ENCODE results near the gene FBXO4. TPM values are rescaled to one million over a fixed set of nuclear protein-coding genes. Genes with fewer than 3 reads are reported as not detected.

FBXO4 gene
- total RNA-seq, 4 donors from 2014 or later, result 8.7 to 16.4 (median 9.9) TPM

- DNase-seq (ENCODE audit: low spot score in 2 of 2), result no peak
- H3K9me3 ChIP-seq, result no peaks in the 10 kb centered on the region
- H3K36me3 ChIP-seq, result peaks cover 28% of the 10 kb centered on the region
- TF ChIP-seq CTCF (IDR thresholded peaks at IDR 0.05) (no peak), POLR2A (IDR thresholded peaks at IDR 0.05) (no peak), EP300 (IDR thresholded peaks at IDR 0.05) (no peak), POLR2AphosphoS5 (IDR thresholded peaks at IDR 0.05) (no peak)
- WGBS, result 74% methylated on average over 1 of the region's 1 CpG
- H3K27me3 ChIP-seq, result no peaks in the 10 kb centered on the region
- no peak overlapping the region for H3K4me3 ChIP-seq
- H3K4me1 ChIP-seq, result peaks cover 12% of the 10 kb centered on the region
- no peak overlapping the region for H3K27ac ChIP-seq
These were observed 3.2 kb upstream of the FBXO4 start for GRCh38 chr5:41921874-41922273.

DNA sequence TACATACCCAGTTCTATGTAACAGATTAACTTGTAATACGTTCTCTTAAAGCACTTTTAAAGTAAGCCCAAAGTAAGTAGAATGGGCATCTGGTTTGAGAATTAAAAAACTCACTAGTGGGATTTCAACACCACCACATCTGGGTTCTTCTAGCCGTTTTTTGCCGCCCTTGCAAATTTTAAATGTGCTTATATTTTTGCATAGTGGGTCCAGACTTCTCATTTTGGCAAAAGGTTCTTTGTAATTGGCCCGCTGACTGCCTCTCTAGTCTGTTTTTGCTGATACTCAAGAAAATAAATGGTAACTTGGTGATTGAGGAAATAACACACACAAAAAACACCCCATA, 582 bp upstream of the FBXO4 start:
- Histone ChIP-seq H3K9me3 (no peaks in the 10 kb centered on the region), H3K4me1 (peaks cover 12% of the 10 kb centered on the region), H3K27me3 (no peaks in the 10 kb centered on the region), H3K4me3 (peak overlapping the region; percentile 85), H3K36me3 (peaks cover 6% of the 10 kb centered on the region), H3K27ac (peak overlapping the region; percentile 95)
- no peak for DNase-seq (ENCODE audit: low spot score in 2 of 2)
- WGBS, result 70% methylated on average over 4 of the region's 4 CpGs
- TF ChIP-seq CTCF (IDR thresholded peaks at IDR 0.05) (no peak), EP300 (IDR thresholded peaks at IDR 0.05) (no peak), POLR2A (IDR thresholded peaks at IDR 0.05) (no peak), POLR2AphosphoS5 (IDR thresholded peaks at IDR 0.05) (no peak)

GRCh38 chr5:41925555-41925951, 472 bp downstream of the FBXO4 start:
- H3K9me3 ChIP-seq, result no peaks in the 10 kb centered on the region
- H3K36me3 ChIP-seq, result peaks cover 3% of the 10 kb centered on the region
- peak overlapping the region; percentile 95 for H3K27ac ChIP-seq
- TF ChIP-seq POLR2AphosphoS5 (IDR thresholded peaks at IDR 0.05), result no peak
- TF ChIP-seq CTCF (IDR thresholded peaks at IDR 0.05), result no peak
- TF ChIP-seq EP300 (IDR thresholded peaks at IDR 0.05), result no peak
- TF ChIP-seq POLR2A (IDR thresholded peaks at IDR 0.05), result no peak
- no peaks in the 10 kb centered on the region for H3K27me3 ChIP-seq
- 0% methylated on average over 5 of the region's 18 CpGs for WGBS
- peak overlapping the region; percentile 85 for H3K4me3 ChIP-seq
- peak; percentile 73 to 80 for DNase-seq (ENCODE audit: low spot score in 2 of 2)
- peaks cover 12% of the 10 kb centered on the region for H3K4me1 ChIP-seq

DNA sequence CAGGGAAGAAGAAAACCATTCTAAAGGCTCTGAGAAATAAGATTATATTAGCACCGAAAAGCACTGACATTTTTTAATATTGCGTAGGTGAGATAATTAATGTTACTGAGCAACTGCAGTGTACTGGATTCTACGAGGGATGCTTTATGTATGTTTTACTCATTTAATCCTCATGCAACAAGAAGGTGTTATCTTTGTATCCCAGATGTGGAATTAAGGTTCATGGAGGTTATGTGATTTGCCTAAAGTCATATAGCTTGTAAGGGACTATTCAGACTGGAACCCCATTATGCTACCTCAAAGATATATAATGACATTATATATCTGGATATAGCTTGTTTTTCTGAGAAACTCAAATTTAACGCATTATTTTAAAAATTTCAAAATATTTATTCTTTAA, 2.5 kb downstream of the FBXO4 start:
- Histone ChIP-seq H3K27me3 (no peaks in the 10 kb centered on the region), H3K4me3 (no peak overlapping the region), H3K27ac (no peak overlapping the region), H3K9me3 (no peaks in the 10 kb centered on the region), H3K4me1 (peaks cover 12% of the 10 kb centered on the region), H3K36me3 (peaks cover 8% of the 10 kb centered on the region)
- DNase-seq (ENCODE audit: low spot score in 2 of 2), result no peak
- TF ChIP-seq EP300 (IDR thresholded peaks at IDR 0.05), result no peak
- no peak for TF ChIP-seq CTCF (IDR thresholded peaks at IDR 0.05)
- TF ChIP-seq POLR2A (IDR thresholded peaks at IDR 0.05), result no peak
- no peak for TF ChIP-seq POLR2AphosphoS5 (IDR thresholded peaks at IDR 0.05)
- WGBS, result 95% methylated on average over 4 of the region's 4 CpGs

GRCh38 chr5:41929035-41929434, 4.0 kb downstream of the FBXO4 start:
- peaks cover 12% of the 10 kb centered on the region for H3K4me1 ChIP-seq
- no peak overlapping the region for H3K4me3 ChIP-seq
- H3K36me3 ChIP-seq, result peaks cover 14% of the 10 kb centered on the region
- H3K27me3 ChIP-seq, result no peaks in the 10 kb centered on the region
- DNase-seq (ENCODE audit: low spot score in 2 of 2), result no peak
- H3K9me3 ChIP-seq, result no peaks in the 10 kb centered on the region
- TF ChIP-seq CTCF (IDR thresholded peaks at IDR 0.05) (no peak), POLR2A (IDR thresholded peaks at IDR 0.05) (no peak), POLR2AphosphoS5 (IDR thresholded peaks at IDR 0.05) (no peak), EP300 (IDR thresholded peaks at IDR 0.05) (no peak)
- no peak overlapping the region for H3K27ac ChIP-seq

All from suprapubic skin (tissue), 4 donors.